BLaER1 treated with 17β-estradiol and CSF1 and Interleukin-3, amounts not matched to agents 10 nM and 100 nM (cell line): ENCODE results near the gene ADAM12.
A peak's percentile ranks its signal among the peaks of the same experiment; 100 is the strongest.

Experiments used
- H3K27ac ChIP-seq, 11 experiments: shearing (Covaris generic); formaldehyde crosslinking; 2 replicates each; pipeline ENCODE4 v1.8.1; 2022
- H3K27me3 ChIP-seq, 11 experiments: shearing (Covaris generic); formaldehyde crosslinking; 2 replicates each; pipeline ENCODE4 v1.8.1; 2022
- H3K36me3 ChIP-seq, 11 experiments: shearing (Covaris generic); formaldehyde crosslinking; 2 replicates each; pipeline ENCODE4 v1.8.1; 2022
- H3K4me1 ChIP-seq, 10 experiments: shearing (Covaris generic); formaldehyde crosslinking; 2 replicates each; pipeline ENCODE4 v1.8.1; 2022
- H3K4me2 ChIP-seq, 11 experiments: shearing (Covaris generic); formaldehyde crosslinking; 2 replicates each; pipeline ENCODE4 v1.8.1; 2022
- H3K4me3 ChIP-seq, 10 experiments: shearing (Covaris generic); formaldehyde crosslinking; 2 replicates each; pipeline ENCODE4 v1.8.1; 2022
- H3K9ac ChIP-seq, 11 experiments: shearing (Covaris generic); formaldehyde crosslinking; 2 replicates each; pipeline ENCODE4 v1.8.1; 2022
- H3K9me3 ChIP-seq, 11 experiments: shearing (Covaris generic); formaldehyde crosslinking; replicated peaks in 1 of 11; 2 replicates each; pipeline ENCODE4 v1.8.1; 2022
- H4K20me1 ChIP-seq, 11 experiments: shearing (Covaris generic); formaldehyde crosslinking; 2 replicates each; pipeline ENCODE4 v1.8.1; 2022
- Cebpa-rat ChIP-seq, 11 experiments: shearing (Covaris generic); IDR thresholded peaks; 2 replicates each; pipeline ENCODE4 v1.8.1; 2022

Gene ADAM12

DNA sequence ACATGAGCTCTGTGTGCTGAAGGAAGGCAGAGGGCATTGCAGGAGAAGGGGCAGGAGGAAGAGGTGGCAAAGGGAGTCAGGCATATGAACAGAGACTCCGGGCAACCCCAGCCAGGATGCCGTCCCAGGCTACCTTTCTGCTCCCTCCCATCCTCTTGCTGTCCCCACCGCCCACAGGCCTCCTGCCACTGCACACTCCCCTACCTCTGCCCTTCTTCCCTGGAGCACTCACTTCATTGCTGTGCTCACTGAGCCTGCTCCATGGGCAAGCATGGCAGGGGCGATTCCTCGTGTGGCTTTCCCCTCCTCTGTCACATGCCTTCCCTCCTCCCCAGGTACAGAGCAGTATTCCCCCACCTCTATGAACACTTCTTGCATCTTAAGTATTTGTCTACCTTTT, 398.5 kb downstream of the ADAM12 start:
- H3K4me1 ChIP-seq = peaks cover 0 to 8% (median 0%) of the 10 kb centered on the region in 10 experiments; a peak in 5 of 20 replicates
- H3K36me3 ChIP-seq = no peaks in the 10 kb centered on the region
- no peak overlapping the region for H3K27ac ChIP-seq
- H3K9ac ChIP-seq = no peak overlapping the region
- H4K20me1 ChIP-seq = no peaks in the 10 kb centered on the region
- no peak overlapping the region for H3K4me3 ChIP-seq
- H3K4me2 ChIP-seq = no peak overlapping the region
- no peaks in the 10 kb centered on the region for H3K27me3 ChIP-seq
- TF ChIP-seq Cebpa-rat (IDR thresholded peaks at IDR 0.05) = no peak
- H3K9me3 ChIP-seq = peaks cover 3 to 15% (median 10%) of the 10 kb centered on the region in 11 experiments; a peak in 13 of 22 replicates

DNA sequence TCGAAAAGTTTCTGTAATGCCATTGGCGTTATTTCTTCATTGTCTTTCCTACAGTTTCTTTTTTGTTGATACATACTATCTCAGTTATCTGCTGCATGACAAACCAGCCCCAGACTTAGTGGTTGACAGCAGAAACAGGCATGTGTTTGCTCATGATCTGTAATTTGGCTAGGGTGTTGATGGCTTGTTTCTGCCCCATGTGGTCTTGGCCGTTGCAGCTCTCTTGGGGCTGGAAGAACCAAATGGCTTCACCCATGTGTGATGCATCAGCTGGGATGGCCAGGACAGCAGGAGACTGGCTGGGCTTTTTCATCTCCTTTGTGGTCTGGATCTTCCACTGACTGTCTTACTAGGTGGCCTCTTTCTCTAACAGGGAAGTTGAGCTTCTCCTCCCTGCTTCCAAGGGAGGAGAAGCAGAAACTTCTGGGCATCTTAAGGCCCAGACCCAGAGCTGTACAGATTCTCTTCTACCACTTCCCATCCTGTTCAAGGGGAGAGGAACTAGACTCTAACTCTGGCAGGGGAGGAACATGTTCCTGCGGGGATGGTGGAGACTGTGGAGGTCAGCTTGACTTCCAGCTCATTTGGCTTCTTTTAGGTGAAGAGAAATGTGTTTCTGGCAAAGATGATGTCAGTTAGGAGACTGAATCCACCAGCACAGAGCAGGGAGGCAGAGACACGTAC, 402.6 kb downstream of the ADAM12 start:
- H3K9me3 ChIP-seq = peaks cover 3 to 10% (median 6%) of the 10 kb centered on the region in 11 experiments; a peak in 12 of 22 replicates
- peaks cover 0 to 12% (median 0%) of the 10 kb centered on the region in 10 experiments; a peak in 6 of 20 replicates for H3K4me1 ChIP-seq
- no peak overlapping the region for H3K4me3 ChIP-seq
- no peak overlapping the region for H3K27ac ChIP-seq
- H4K20me1 ChIP-seq = no peaks in the 10 kb centered on the region; a peak in 1 of 22 replicates
- no peak for TF ChIP-seq Cebpa-rat (IDR thresholded peaks at IDR 0.05)
- H3K9ac ChIP-seq = no peak overlapping the region
- H3K27me3 ChIP-seq = no peaks in the 10 kb centered on the region
- H3K36me3 ChIP-seq = no peaks in the 10 kb centered on the region
- H3K4me2 ChIP-seq = peak overlapping the region in 2 of 11 experiments; percentile 7 to 19; a peak in 2 of 22 replicates

DNA sequence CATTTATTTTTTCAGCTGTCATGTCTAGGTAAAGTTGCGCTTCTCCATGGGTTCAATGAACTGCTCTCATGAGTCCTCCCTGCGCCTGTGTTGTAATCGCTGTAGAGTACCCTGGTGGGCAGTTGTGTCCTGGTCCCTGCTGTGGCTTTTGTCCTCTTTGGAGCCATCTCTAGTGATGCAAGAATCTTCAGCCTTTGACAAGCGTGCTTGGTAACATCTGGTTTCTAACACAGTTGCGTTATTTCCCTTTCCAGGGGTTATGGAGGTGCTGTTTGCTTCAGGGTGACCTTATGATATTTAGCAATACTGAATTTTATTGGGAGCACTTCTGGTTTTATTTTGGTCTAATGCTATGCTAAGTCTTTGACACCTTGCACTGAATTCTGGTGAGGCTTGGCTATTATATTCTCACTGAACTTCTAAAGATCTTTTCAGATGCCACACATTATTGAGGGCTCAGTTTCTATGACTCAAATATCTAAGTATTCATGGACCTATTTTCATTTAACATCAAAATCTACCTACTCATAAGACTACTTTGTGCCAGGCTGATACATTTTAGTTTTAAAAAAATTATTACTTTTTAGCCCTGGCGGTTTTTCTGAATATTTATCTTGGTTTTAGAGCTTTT, 403.3 kb downstream of the ADAM12 start:
- Histone ChIP-seq H3K27ac (no peak overlapping the region), H3K27me3 (no peaks in the 10 kb centered on the region), H3K36me3 (no peaks in the 10 kb centered on the region), H3K4me1 (peaks cover 0 to 12% (median 0%) of the 10 kb centered on the region in 10 experiments; a peak in 6 of 20 replicates), H3K4me3 (no peak overlapping the region), H3K9ac (no peak overlapping the region), H3K9me3 (peaks cover 0 to 3% (median 0%) of the 10 kb centered on the region in 11 experiments; a peak in 2 of 22 replicates), H3K4me2 (no peak overlapping the region), H4K20me1 (no peaks in the 10 kb centered on the region; a peak in 1 of 22 replicates)
- no peak for TF ChIP-seq Cebpa-rat (IDR thresholded peaks at IDR 0.05)

DNA sequence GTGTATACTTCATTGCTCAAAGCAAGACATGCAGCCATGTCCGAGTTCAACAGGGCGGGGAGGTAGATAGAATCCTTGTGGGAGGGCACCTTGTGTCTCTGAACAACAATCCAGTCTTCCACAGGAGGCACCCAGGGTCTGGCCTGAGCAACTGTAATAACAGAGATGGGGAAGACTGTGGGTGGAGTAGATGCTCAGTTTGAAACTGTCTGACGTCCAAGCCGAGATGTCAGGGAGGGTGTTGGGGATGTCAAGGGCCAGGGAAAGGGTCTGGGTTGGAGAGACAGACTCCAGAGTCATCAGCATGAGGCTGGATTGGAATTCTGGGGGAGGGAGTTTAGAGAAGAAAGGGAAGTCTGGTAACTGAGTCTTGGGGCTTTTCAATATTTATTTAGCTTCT, 403.9 kb downstream of the ADAM12 start:
- no peak overlapping the region for H3K4me2 ChIP-seq
- H3K27ac ChIP-seq = no peak overlapping the region
- no peaks in the 10 kb centered on the region for H3K27me3 ChIP-seq
- H3K9me3 ChIP-seq = no peaks in the 10 kb centered on the region
- TF ChIP-seq Cebpa-rat (IDR thresholded peaks at IDR 0.05) = no peak
- H3K4me1 ChIP-seq = peaks cover 0 to 12% (median 0%) of the 10 kb centered on the region in 10 experiments; a peak in 6 of 20 replicates
- H3K36me3 ChIP-seq = no peaks in the 10 kb centered on the region
- no peak overlapping the region for H3K4me3 ChIP-seq
- H4K20me1 ChIP-seq = no peaks in the 10 kb centered on the region; a peak in 1 of 22 replicates
- H3K9ac ChIP-seq = no peak overlapping the region

DNA sequence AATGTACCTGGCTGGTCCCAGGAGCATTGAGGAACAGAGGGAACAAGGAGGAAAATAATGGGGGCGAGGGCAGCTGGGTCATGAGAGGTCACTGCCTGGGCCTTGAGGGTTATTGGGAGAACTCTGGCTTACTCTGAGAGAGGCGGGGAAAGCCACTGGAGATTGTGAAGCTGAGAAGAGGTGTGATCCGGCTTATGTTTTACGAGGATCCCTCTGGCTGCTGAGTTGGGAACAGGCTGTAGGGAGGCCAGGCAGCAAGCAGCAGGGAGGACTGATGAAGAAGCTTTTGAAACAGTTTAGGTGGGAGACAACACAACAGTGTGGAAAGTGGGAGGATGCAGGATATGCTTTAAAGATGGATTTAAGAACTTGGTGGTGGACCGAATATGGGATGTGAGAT, 404.6 kb downstream of the ADAM12 start:
- no peak overlapping the region for H3K27ac ChIP-seq
- no peaks in the 10 kb centered on the region for H3K9me3 ChIP-seq
- H3K4me2 ChIP-seq = no peak overlapping the region
- H3K4me1 ChIP-seq = peaks cover 0 to 12% (median 0%) of the 10 kb centered on the region in 10 experiments; a peak in 6 of 20 replicates
- TF ChIP-seq Cebpa-rat (IDR thresholded peaks at IDR 0.05) = no peak
- no peaks in the 10 kb centered on the region for H3K36me3 ChIP-seq
- H3K9ac ChIP-seq = no peak overlapping the region
- H3K27me3 ChIP-seq = no peaks in the 10 kb centered on the region
- no peak overlapping the region for H3K4me3 ChIP-seq
- H4K20me1 ChIP-seq = no peaks in the 10 kb centered on the region; a peak in 1 of 22 replicates

DNA sequence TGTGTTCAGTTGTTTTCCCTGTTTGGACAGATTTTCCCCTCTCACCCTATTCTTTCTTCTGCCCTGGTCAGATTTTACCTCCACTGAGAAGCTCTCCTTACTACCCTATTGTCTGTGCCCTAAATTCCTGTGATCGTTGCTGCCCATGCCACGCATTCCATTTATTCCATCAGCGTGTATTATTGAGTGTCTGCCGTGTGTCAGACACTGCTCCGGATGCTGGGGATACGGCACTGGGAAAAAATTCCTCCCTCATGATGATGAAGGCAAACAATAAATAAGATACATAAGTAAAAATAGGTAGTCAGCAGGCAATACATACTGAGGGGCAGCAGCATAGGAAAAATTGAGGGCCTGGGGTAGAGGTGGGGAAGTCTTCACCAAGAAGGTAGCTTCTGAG, 405.1 kb downstream of the ADAM12 start:
- Histone ChIP-seq H3K9ac (no peak overlapping the region), H3K27ac (no peak overlapping the region), H3K4me1 (peaks cover 0 to 12% (median 0%) of the 10 kb centered on the region in 10 experiments; a peak in 6 of 20 replicates), H4K20me1 (no peaks in the 10 kb centered on the region; a peak in 1 of 22 replicates), H3K27me3 (no peaks in the 10 kb centered on the region), H3K36me3 (no peaks in the 10 kb centered on the region), H3K4me3 (no peak overlapping the region), H3K4me2 (no peak overlapping the region), H3K9me3 (no peaks in the 10 kb centered on the region)
- TF ChIP-seq Cebpa-rat (IDR thresholded peaks at IDR 0.05) = no peak

DNA sequence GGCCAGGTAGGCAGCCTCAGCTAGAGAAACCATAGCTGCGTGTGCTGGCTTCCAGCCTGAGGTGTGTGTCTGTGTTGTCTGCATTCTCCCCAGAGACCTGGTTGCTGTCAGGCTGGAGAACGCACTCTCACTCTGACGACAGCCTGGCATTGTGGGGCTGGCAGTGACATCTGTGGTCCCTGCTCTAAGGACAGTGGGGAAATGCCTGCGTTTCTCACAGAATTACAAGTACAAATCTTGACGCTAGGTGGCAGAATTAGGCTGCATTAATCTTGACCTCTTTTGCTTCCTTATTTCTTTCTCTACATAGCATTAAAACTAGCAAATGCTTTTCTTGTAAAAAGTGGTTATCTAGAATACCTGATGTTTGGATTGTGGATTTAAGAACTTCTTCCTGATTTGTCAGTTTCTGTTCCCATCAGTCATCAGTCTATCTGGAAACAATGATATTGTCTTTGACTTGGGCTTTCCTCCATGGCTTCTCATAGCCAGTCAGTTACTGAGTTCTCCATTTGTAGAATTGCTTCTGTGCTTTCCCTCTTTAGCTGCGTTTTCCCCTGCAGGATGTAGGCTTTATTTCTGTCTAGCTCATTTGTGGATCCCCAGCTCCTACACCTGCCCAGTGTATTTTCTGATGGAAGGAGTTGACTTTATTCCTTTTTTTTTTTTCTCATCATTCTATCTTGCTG, 405.9 kb downstream of the ADAM12 start:
- H3K36me3 ChIP-seq = no peaks in the 10 kb centered on the region
- TF ChIP-seq Cebpa-rat (IDR thresholded peaks at IDR 0.05) = no peak
- peaks cover 0 to 12% (median 0%) of the 10 kb centered on the region in 10 experiments; a peak in 6 of 20 replicates for H3K4me1 ChIP-seq
- H3K9me3 ChIP-seq = no peaks in the 10 kb centered on the region
- H3K27me3 ChIP-seq = no peaks in the 10 kb centered on the region
- no peak overlapping the region for H3K4me2 ChIP-seq
- no peak overlapping the region for H3K4me3 ChIP-seq
- no peaks in the 10 kb centered on the region; a peak in 1 of 22 replicates for H4K20me1 ChIP-seq
- H3K9ac ChIP-seq = no peak overlapping the region
- H3K27ac ChIP-seq = no peak overlapping the region

DNA sequence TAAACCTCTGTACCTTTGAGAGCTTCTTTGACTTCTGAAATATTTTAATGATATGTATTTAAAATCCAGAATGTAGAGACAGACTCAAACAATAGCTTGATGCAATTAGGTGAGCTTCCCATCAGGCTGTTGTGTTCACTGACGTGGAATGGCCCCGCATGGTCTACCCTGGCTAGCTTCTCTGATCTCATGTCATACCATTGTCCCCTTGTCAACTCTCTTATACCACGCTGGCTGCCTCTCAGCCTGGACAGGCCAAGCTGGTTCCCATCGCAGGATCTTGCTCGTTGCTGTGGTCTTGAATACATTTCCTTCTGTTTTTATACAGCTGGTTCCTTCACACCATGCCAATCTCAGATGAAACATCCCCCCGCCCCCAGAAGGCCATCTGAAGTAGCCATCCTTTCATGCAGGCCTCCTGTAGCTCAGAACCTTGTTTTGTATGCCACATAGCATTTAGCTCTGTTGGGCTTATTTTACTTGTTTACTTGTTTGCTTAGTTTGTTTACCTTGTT, 407.7 kb downstream of the ADAM12 start:
- Histone ChIP-seq H3K9ac (no peak overlapping the region), H3K27ac (no peak overlapping the region), H3K9me3 (no peaks in the 10 kb centered on the region), H4K20me1 (no peaks in the 10 kb centered on the region; a peak in 1 of 22 replicates), H3K4me1 (peaks cover 0 to 7% (median 0%) of the 10 kb centered on the region in 10 experiments; a peak in 6 of 20 replicates), H3K27me3 (no peaks in the 10 kb centered on the region), H3K36me3 (no peaks in the 10 kb centered on the region), H3K4me3 (no peak overlapping the region), H3K4me2 (no peak overlapping the region)
- TF ChIP-seq Cebpa-rat (IDR thresholded peaks at IDR 0.05) = no peak

DNA sequence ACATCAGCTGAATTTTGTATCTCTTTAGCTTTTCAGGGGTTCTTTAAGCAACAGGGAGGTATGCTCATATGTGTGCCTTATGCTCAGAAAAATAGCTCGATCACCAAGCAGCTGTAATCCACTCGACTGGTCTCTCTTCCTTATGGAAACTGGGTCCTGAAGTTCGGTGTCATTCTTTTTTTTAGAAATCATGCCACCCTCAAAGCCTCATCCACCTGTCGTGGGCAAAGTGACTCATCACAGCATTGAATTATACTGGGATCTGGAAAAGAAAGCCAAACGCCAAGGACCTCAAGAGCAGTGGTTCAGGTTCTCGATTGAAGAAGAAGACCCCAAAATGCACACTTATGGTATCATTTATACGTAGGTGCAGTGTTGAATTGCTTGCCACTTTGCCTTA, 408.3 kb downstream of the ADAM12 start:
- Histone ChIP-seq H3K9ac (no peak overlapping the region), H3K4me3 (no peak overlapping the region), H3K9me3 (no peaks in the 10 kb centered on the region), H3K4me2 (no peak overlapping the region), H4K20me1 (no peaks in the 10 kb centered on the region; a peak in 1 of 22 replicates), H3K27me3 (no peaks in the 10 kb centered on the region), H3K36me3 (no peaks in the 10 kb centered on the region), H3K4me1 (peaks cover 0 to 4% (median 0%) of the 10 kb centered on the region in 10 experiments; a peak in 1 of 20 replicates), H3K27ac (no peak overlapping the region)
- no peak for TF ChIP-seq Cebpa-rat (IDR thresholded peaks at IDR 0.05)
